Psoas muscle (tissue), 8 donors: ENCODE results near the gene MGST2. TPM values are rescaled to one million over a fixed set of nuclear protein-coding genes. Genes with fewer than 3 reads are reported as not detected.

Experiments
- ATAC-seq, 4 donors: fragments of 200-7000 bp; cut with Tn5 transposase; one replicate each; pipeline ENCODE4 v1.9.1; 2020; ENCODE audit warnings: moderate library complexity in 3 of 4, mild to moderate bottlenecking in 2 of 4
- DNase-seq, 2 donors: peaks; one replicate each; pipeline ENCODE4 v3.0.0-alpha.2; 2020
- H3K27ac ChIP-seq: fragments of 200-600 bp; one replicate; pipeline ENCODE4 v1.8.0; 2022
- H3K27me3 ChIP-seq, 3 donors: fragments of 200-600 bp in 1 of 3; one replicate each; pipeline versions ENCODE4 v1.6.1 to v1.8.0; 2013 to 2022; ENCODE audit warnings: low read length in 2 of 3, mild to moderate bottlenecking in 2 of 3, moderate library complexity in 1 of 3; ENCODE audit not compliant: insufficient read depth in 3 of 3
- H3K36me3 ChIP-seq, 2 donors: fragments of 200-600 bp in 1 of 2; one replicate each; pipeline versions ENCODE4 v1.6.1 to v1.8.0; 2013 to 2022; ENCODE audit warnings: low read depth in 1 of 2, mild to moderate bottlenecking in 1 of 2, moderate library complexity in 1 of 2; ENCODE audit not compliant: insufficient read depth in 1 of 2
- H3K4me1 ChIP-seq: fragments of 200-600 bp; one replicate; pipeline ENCODE4 v1.8.0; 2022
- H3K4me3 ChIP-seq: fragments of 200-600 bp; one replicate; pipeline ENCODE4 v1.8.0; 2022; ENCODE audit warnings: mild to moderate bottlenecking
- H3K9me3 ChIP-seq: fragments of 200-600 bp; one replicate; pipeline ENCODE4 v1.8.0; 2022
- WGBS, 3 donors: extraction: QIAGEN DNeasy Blood & Tissue Kit; methylation state at CpG; one replicate each; pipeline versions ENCODE4 v1.1.6 to v1.1.7; 2013; 5-methylcytosine and 5-hydroxymethylcytosine counted together
- intact Hi-C, 2 donors: fragments of 100-400 bp; cut with DNase I; formaldehyde crosslinking; loops; one replicate each; pipeline versions ENCODE4 v1.11.0 to v1.14.2; 2022
- polyA plus RNA-seq, 3 donors: library from polyadenylated mRNA; stranded (reverse); fragments of 200-250 nt; gene quantifications; one replicate each; pipeline ENCODE4 v1.2.3, GENCODE V29; 2013
- total RNA-seq, 4 donors: library from RNA; stranded (reverse); fragmentation: NEBNext Ultra II Directional in 2 of 4; extraction: Animal tissue kit (Norgen Biotek cat#: 25700) in 2 of 4; gene quantifications; one replicate each; pipeline versions ENCODE4 v1.2.1 to v1.2.4, GENCODE V29; 2021 to 2023
- TF ChIP-seq, protein P1 (sequence below): fragments of 200-600 bp; IDR thresholded peaks from one replicate; pipeline ENCODE4 v1.8.0; 2022; ENCODE audit warnings: antibody characterized with exemption
- donor health status: healthy with polysubstance abuse.
- donor health status: DM: no; HTN: no; CAD: no; lungs with moderate emphysema.
- donor health status: Bipolar disorder and iron deficiency.
- donor health status: healthy.
- donor health status: DM: yes; HTN: yes; CAD: no.
- donor health status: DM: no; HTN: no; CAD: no.
- donor health status: DM: no; HTN: no; CAD: no.
- donor health status: DM: yes; HTN: yes; CAD: no.

MGST2 gene
- total and polyA plus RNA-seq, 7 donors, result 18.2 to 56.2 (median 46.8) TPM

DNA sequence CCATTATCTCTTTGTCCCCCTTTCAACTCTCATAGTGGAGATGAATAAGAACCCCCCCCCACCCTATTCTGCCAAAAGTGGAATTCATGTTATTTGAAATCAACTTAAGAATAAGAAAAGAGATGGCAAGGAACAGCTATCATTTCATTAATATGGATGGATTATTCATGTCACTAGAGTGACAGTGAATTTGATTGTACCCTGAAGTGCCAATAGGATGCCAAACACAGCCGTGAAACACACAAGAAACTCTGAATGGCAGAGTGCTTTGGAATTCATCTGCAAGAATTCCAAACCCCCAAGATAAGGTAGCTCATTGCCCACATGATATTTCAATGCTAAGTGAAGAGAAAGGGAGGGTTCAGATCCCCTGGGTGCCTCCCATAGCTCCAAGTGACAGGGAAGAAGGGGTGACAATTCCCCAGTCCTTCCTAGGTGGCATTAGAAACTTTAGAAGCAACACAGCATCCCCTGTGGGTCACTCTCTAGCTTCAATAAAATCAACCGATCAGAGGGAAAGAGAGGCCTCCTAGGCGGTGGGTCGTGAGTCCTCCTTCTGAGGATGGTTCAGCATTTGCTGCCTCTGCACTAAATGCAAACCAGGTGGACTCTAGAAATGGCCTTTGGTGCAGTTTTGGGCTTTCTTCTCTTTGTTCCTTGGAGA, 84.3 kb downstream of the MGST2 start:
- H3K9me3 ChIP-seq, result no peaks in the 10 kb centered on the region
- 84 to 88% (median 86%) methylated on average over 4 of the region's 4 CpGs for WGBS, 3 donors

DNA sequence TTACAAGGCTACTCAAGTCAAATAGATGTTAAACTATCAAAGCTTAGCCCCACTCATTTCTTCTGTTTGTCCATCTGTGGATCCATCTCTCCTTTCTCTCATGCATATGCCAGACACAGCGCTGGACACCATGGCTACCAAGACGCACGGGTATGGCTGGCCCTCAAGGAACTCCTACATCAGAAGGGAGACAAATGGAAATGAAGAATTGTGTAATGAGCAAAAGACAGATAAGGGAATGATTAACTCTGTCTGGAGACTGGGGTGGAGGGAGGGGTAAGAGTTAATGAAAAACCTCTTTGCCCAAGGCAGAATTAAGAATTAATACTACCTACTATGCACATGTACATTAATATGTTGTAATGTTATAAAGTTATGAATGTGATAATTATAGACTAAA, 88.1 kb downstream of the MGST2 start:
- H3K27me3 ChIP-seq, result no peaks in the 10 kb centered on the region
- no peak for DNase-seq
- TF ChIP-seq, protein P1, sequence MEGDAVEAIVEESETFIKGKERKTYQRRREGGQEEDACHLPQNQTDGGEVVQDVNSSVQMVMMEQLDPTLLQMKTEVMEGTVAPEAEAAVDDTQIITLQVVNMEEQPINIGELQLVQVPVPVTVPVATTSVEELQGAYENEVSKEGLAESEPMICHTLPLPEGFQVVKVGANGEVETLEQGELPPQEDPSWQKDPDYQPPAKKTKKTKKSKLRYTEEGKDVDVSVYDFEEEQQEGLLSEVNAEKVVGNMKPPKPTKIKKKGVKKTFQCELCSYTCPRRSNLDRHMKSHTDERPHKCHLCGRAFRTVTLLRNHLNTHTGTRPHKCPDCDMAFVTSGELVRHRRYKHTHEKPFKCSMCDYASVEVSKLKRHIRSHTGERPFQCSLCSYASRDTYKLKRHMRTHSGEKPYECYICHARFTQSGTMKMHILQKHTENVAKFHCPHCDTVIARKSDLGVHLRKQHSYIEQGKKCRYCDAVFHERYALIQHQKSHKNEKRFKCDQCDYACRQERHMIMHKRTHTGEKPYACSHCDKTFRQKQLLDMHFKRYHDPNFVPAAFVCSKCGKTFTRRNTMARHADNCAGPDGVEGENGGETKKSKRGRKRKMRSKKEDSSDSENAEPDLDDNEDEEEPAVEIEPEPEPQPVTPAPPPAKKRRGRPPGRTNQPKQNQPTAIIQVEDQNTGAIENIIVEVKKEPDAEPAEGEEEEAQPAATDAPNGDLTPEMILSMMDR, result no peak
- H3K4me3 ChIP-seq, result no peak overlapping the region
- H3K36me3 ChIP-seq, result no peaks in the 10 kb centered on the region
- WGBS, 3 donors, result 94 to 98% (median 97%) methylated on average over 3 of the region's 3 CpGs
- H3K9me3 ChIP-seq, result no peaks in the 10 kb centered on the region
- H3K27ac ChIP-seq, result no peak overlapping the region
- intact Hi-C loops, result no loop called here
- peaks cover 5% of the 10 kb centered on the region for H3K4me1 ChIP-seq
- ATAC-seq, result no peak

More for the DNA sequence above, 84.3 kb downstream of the MGST2 start:
- TF ChIP-seq, protein P1, result no peak
- Histone ChIP-seq H3K36me3 (no peaks in the 10 kb centered on the region), H3K4me3 (no peak overlapping the region), H3K4me1 (peaks cover 5% of the 10 kb centered on the region), H3K27me3 (no peaks in the 10 kb centered on the region), H3K27ac (no peak overlapping the region)
- no peak for DNase-seq
- intact Hi-C loops, result no loop called here
- ATAC-seq, result no peak

Other genes starting within 250 kb of the MGST2 start
- gene RAB33B, start 211.7 kb upstream of the MGST2 start, total RNA-seq, result 1 to 10 TPM; 3.4 to 4.0 (median 3.6) TPM
- 1 to 10 TPM; 1.3 to 2.4 (median 2.0) TPM for gene RAB33B, start 211.7 kb upstream of the MGST2 start, polyA plus RNA-seq
- gene SETD7, start 109.6 kb upstream of the MGST2 start, total RNA-seq, result 10 to 100 TPM; 78.4 to 96.0 (median 91.4) TPM
- 10 to 100 TPM; 15.2 to 70.1 (median 38.8) TPM for gene SETD7, start 109.6 kb upstream of the MGST2 start, polyA plus RNA-seq